22Rv1 (cell line): ENCODE results near the gene MYL7.

ENCODE experiments used
- ZFX ChIP-seq: fragments of 450-650 bp; IDR thresholded peaks from 2 replicates; pipeline ENCODE4 v1.6.1; 2017; ENCODE audit warnings: antibody characterized with exemption, borderline replicate concordance
- TF ChIP-seq, protein P1 (sequence below): fragments of 450-650 bp; IDR thresholded peaks from 2 replicates; pipeline ENCODE4 v1.5.1; 2017; ENCODE audit warnings: mild to moderate bottlenecking

DNA sequence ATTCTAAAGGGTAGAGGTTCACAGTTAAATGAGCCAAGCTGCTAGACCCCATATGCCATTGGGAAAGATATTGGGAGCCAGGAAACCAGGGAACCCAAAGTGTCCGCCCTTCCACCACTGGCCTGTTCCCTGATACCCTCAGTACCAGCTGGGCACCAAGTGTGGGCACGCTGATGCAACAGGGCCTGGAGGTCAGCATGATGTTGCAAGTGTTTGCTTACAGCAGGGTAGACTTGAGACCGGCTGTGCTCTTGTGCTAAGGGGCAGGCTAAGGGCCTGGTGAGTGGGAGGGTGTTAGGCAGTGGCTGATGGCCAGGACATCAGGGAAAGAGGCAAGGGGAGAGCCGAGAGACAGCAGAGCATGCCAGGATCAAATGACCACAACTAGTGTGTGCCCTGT is 21.0 kb upstream of the MYL7 start:
- TF ChIP-seq, protein P1, sequence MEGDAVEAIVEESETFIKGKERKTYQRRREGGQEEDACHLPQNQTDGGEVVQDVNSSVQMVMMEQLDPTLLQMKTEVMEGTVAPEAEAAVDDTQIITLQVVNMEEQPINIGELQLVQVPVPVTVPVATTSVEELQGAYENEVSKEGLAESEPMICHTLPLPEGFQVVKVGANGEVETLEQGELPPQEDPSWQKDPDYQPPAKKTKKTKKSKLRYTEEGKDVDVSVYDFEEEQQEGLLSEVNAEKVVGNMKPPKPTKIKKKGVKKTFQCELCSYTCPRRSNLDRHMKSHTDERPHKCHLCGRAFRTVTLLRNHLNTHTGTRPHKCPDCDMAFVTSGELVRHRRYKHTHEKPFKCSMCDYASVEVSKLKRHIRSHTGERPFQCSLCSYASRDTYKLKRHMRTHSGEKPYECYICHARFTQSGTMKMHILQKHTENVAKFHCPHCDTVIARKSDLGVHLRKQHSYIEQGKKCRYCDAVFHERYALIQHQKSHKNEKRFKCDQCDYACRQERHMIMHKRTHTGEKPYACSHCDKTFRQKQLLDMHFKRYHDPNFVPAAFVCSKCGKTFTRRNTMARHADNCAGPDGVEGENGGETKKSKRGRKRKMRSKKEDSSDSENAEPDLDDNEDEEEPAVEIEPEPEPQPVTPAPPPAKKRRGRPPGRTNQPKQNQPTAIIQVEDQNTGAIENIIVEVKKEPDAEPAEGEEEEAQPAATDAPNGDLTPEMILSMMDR, result no peak
- TF ChIP-seq ZFX, result no peak
